ENCODE results near the gene EGFL7. TPM values are rescaled to one million over a fixed set of nuclear protein-coding genes. Genes with fewer than 3 reads are reported as not detected.
A peak's percentile ranks its signal among the peaks of the same experiment; 100 is the strongest.

EGFL7 gene
- total RNA-seq, 1 donor: 3.3 TPM

- Histone ChIP-seq H3K79me2 (ENCODE audit: insufficient read depth, low read length) (no peaks in the 10 kb centered on the region), H3K9me3 (ENCODE audit: low read depth, low read length) (no peaks in the 10 kb centered on the region), H2AFZ (ENCODE audit: low read length) (peak overlapping the region; percentile 72), H3K4me2 (ENCODE audit: insufficient read depth, low read length) (no peak overlapping the region), H3K27ac (ENCODE audit: low read depth, low read length) (no peak overlapping the region), H3K36me3 (ENCODE audit: insufficient read depth, low read length) (no peaks in the 10 kb centered on the region), H3K4me3 (ENCODE audit: insufficient read depth, low read length) (no peak overlapping the region), H3K4me1 (ENCODE audit: insufficient read depth, low read length) (no peaks in the 10 kb centered on the region), H3K27me3 (ENCODE audit: insufficient read depth, low read length) (peaks cover 31% of the 10 kb centered on the region), H4K20me1 (ENCODE audit: insufficient read depth, low read length) (no peaks in the 10 kb centered on the region)
- peak; percentile 70 for TF ChIP-seq CTCF (IDR thresholded peaks at IDR 0.05; ENCODE audit: extremely low read depth, low read depth, low read length)
- peak; percentile 97 for DNase-seq (ENCODE audit: insufficient read length, low spot score, missing footprints)
These were observed 17.9 kb upstream of the EGFL7 start for GRCh38 chr9:136644593-136645351.

GRCh38 chr9:136645352-136645902, 17.3 kb upstream of the EGFL7 start:
- Histone ChIP-seq H2AFZ (ENCODE audit: low read length) (no peak overlapping the region), H3K27me3 (ENCODE audit: insufficient read depth, low read length) (peaks cover 25% of the 10 kb centered on the region), H4K20me1 (ENCODE audit: insufficient read depth, low read length) (no peaks in the 10 kb centered on the region), H3K36me3 (ENCODE audit: insufficient read depth, low read length) (no peaks in the 10 kb centered on the region), H3K4me2 (ENCODE audit: insufficient read depth, low read length) (no peak overlapping the region), H3K27ac (ENCODE audit: low read depth, low read length) (no peak overlapping the region), H3K79me2 (ENCODE audit: insufficient read depth, low read length) (no peaks in the 10 kb centered on the region), H3K9me3 (ENCODE audit: low read depth, low read length) (no peaks in the 10 kb centered on the region), H3K4me3 (ENCODE audit: insufficient read depth, low read length) (no peak overlapping the region), H3K4me1 (ENCODE audit: insufficient read depth, low read length) (no peaks in the 10 kb centered on the region)
- TF ChIP-seq CTCF (IDR thresholded peaks at IDR 0.05; ENCODE audit: extremely low read depth, low read depth, low read length): no peak
- no peak for DNase-seq (ENCODE audit: insufficient read length, low spot score, missing footprints)

GRCh38 chr9:136645903-136646754, 16.6 kb upstream of the EGFL7 start:
- Histone ChIP-seq H3K36me3 (ENCODE audit: insufficient read depth, low read length) (no peaks in the 10 kb centered on the region), H3K27me3 (ENCODE audit: insufficient read depth, low read length) (peaks cover 19% of the 10 kb centered on the region), H3K9me3 (ENCODE audit: low read depth, low read length) (no peaks in the 10 kb centered on the region), H3K4me1 (ENCODE audit: insufficient read depth, low read length) (no peaks in the 10 kb centered on the region), H3K4me2 (ENCODE audit: insufficient read depth, low read length) (no peak overlapping the region), H3K79me2 (ENCODE audit: insufficient read depth, low read length) (no peaks in the 10 kb centered on the region), H3K4me3 (ENCODE audit: insufficient read depth, low read length) (no peak overlapping the region), H3K27ac (ENCODE audit: low read depth, low read length) (no peak overlapping the region), H4K20me1 (ENCODE audit: insufficient read depth, low read length) (no peaks in the 10 kb centered on the region), H2AFZ (ENCODE audit: low read length) (no peak overlapping the region)
- no peak for DNase-seq (ENCODE audit: insufficient read length, low spot score, missing footprints)
- TF ChIP-seq CTCF (IDR thresholded peaks at IDR 0.05; ENCODE audit: extremely low read depth, low read depth, low read length): no peak
